Parathyroid adenoma (tissue), 2 donors: ENCODE data around the gene CDK5RAP1.

Experiments
- H2AFZ ChIP-seq: fragments of 300-600 bp; sonication (generic); one replicate; pipeline ENCODE4 v1.7.0; 2017; ENCODE audit warnings: antibody characterized with exemption, mild to moderate bottlenecking
- H3K27ac ChIP-seq: fragments of 300-600 bp; sonication (generic); one replicate; pipeline ENCODE4 v1.7.0; 2017
- H3K27me3 ChIP-seq: fragments of 300-600 bp; sonication (generic); one replicate; pipeline ENCODE4 v1.7.0; 2017; ENCODE audit warnings: low read length; ENCODE audit not compliant: control insufficient read depth, insufficient read depth
- H3K36me3 ChIP-seq: fragments of 300-600 bp; sonication (generic); one replicate; pipeline ENCODE4 v1.7.0; 2017; ENCODE audit warnings: low read length; ENCODE audit not compliant: control insufficient read depth, insufficient read depth
- H3K4me1 ChIP-seq: fragments of 300-600 bp; sonication (generic); one replicate; pipeline ENCODE4 v1.7.0; 2017; ENCODE audit warnings: control low read depth
- H3K4me2 ChIP-seq: fragments of 300-600 bp; sonication (generic); one replicate; pipeline ENCODE4 v1.7.0; 2017; ENCODE audit warnings: low read length
- H3K4me3 ChIP-seq: fragments of 300-600 bp; sonication (generic); one replicate; pipeline ENCODE4 v1.7.0; 2017; ENCODE audit warnings: low read depth, low read length
- H3K79me2 ChIP-seq: fragments of 300-600 bp; sonication (generic); one replicate; pipeline ENCODE4 v1.7.0; 2017; ENCODE audit warnings: control low read depth
- H3K9ac ChIP-seq: fragments of 300-600 bp; sonication (generic); one replicate; pipeline ENCODE4 v1.7.0; 2017; ENCODE audit warnings: mild to moderate bottlenecking
- H3K9me3 ChIP-seq: fragments of 300-600 bp; sonication (generic); one replicate; pipeline ENCODE4 v1.7.0; 2017; ENCODE audit warnings: low read length; ENCODE audit not compliant: control insufficient read depth
- CTCF ChIP-seq: fragments of 300-600 bp; sonication (generic); IDR thresholded peaks from one replicate; pipeline ENCODE4 v1.7.0; 2017; ENCODE audit warnings: antibody characterized with exemption, mild to moderate bottlenecking
- donor health status: primary hyperparathyroidism.

Gene CDK5RAP1

GRCh38 chr20:33401184-33401920 is at the start of gene CDK5RAP1:
TSS of gene CDK5RAP1 (minus strand) at chr20:33401519. CDS start at chr20:33397064, 4,455 bp downstream.
- Histone ChIP-seq H3K4me2 (peak within 1 kb of the TSS; percentile 89), H3K27me3 (no peaks in the 10 kb centered on the region), H3K36me3 (no peaks in the 10 kb centered on the region), H3K4me3 (peak within 1 kb of the TSS; percentile 96), H3K9ac (peak within 1 kb of the TSS; percentile 91), H3K9me3 (no peaks in the 10 kb centered on the region), H3K4me1 (peaks cover 5% of the 10 kb centered on the region), H3K27ac (peak within 1 kb of the TSS; percentile 40), H3K79me2 (peaks cover 16% of the 10 kb centered on the region), H2AFZ (peak within 1 kb of the TSS; percentile 99)
- TF ChIP-seq CTCF: no peak

GRCh38 chr20:33450867-33451266 is 49.5 kb upstream of the CDK5RAP1 start:
- Histone ChIP-seq H3K4me3 (no peak overlapping the region), H3K36me3 (no peaks in the 10 kb centered on the region), H2AFZ (no peak overlapping the region), H3K4me1 (no peaks in the 10 kb centered on the region), H3K9ac (no peak overlapping the region), H3K27me3 (no peaks in the 10 kb centered on the region), H3K27ac (no peak overlapping the region), H3K9me3 (no peaks in the 10 kb centered on the region), H3K4me2 (no peak overlapping the region), H3K79me2 (no peaks in the 10 kb centered on the region)
- TF ChIP-seq CTCF: no peak

- Histone ChIP-seq H3K4me1 (peaks cover 2% of the 10 kb centered on the region), H3K9ac (no peak overlapping the region), H3K4me2 (no peak overlapping the region), H2AFZ (no peak overlapping the region), H3K4me3 (no peak overlapping the region), H3K27ac (no peak overlapping the region), H3K27me3 (no peaks in the 10 kb centered on the region), H3K79me2 (no peaks in the 10 kb centered on the region), H3K9me3 (no peaks in the 10 kb centered on the region), H3K36me3 (no peaks in the 10 kb centered on the region)
- TF ChIP-seq CTCF: no peak
Observed at GRCh38 chr20:33445881-33446625, 44.7 kb upstream of the CDK5RAP1 start.

- Histone ChIP-seq H3K9ac (no peak overlapping the region), H3K4me3 (peak overlapping the region; percentile 56), H2AFZ (peak overlapping the region; percentile 59), H3K4me2 (no peak overlapping the region), H3K27ac (no peak overlapping the region), H3K4me1 (peaks cover 3% of the 10 kb centered on the region), H3K36me3 (no peaks in the 10 kb centered on the region), H3K79me2 (no peaks in the 10 kb centered on the region), H3K27me3 (no peaks in the 10 kb centered on the region), H3K9me3 (no peaks in the 10 kb centered on the region)
- peak; percentile 17 for TF ChIP-seq CTCF
Observed at GRCh38 chr20:33444797-33445560, 43.7 kb upstream of the CDK5RAP1 start.
